ENCODE measurements around the gene OASL. TPM values are rescaled to one million over a fixed set of nuclear protein-coding genes. Genes with fewer than 3 reads are reported as not detected.
A peak's percentile ranks its signal among the peaks of the same experiment; 100 is the strongest.

Gene OASL
- total RNA-seq, 2 experiments from 2014 or later = 28.5 to 34.2 TPM

GRCh38 chr12:120978296-120979219, 60.5 kb downstream of the OASL start, which contains the start of gene HNF1A:
Gene HNF1A (plus strand): TSS chr12:120978543. CDS start chr12:120978769, 226 bp downstream.
- Mint-ChIP-seq H3K9me3 (no peaks in the 10 kb centered on the region), H3K36me3 (ENCODE audit: low read depth) (no peaks in the 10 kb centered on the region), H3K4me1 (no peaks in the 10 kb centered on the region), H3K4me3 (no peak within 1 kb of the TSS), H3K27ac (no peak within 1 kb of the TSS), H3K27me3 (no peaks in the 10 kb centered on the region)
- ChIA-PET CTCF (interaction anchor here (0.5 to 0.8 kb wide), 2 partner anchors 24 to 397 kb away, joined by 3 read pairs; no protein-coding TSS in a partner anchor), POLR2A (no interaction called here)
- no peak for DNase-seq

- ChIA-PET CTCF (interaction anchor here (0.8 kb wide), 1 partner anchor 25 kb away, joined by 3 read pairs; no protein-coding TSS in a partner anchor), POLR2A (no interaction called here)
- H3K27me3 Mint-ChIP-seq = no peaks in the 10 kb centered on the region
- DNase-seq = no peak
- H3K4me1 Mint-ChIP-seq = no peaks in the 10 kb centered on the region
- H3K4me3 Mint-ChIP-seq = no peak overlapping the region
- H3K9me3 Mint-ChIP-seq = no peaks in the 10 kb centered on the region
- no peak overlapping the region for H3K27ac Mint-ChIP-seq
- H3K36me3 Mint-ChIP-seq (ENCODE audit: low read depth) = no peaks in the 10 kb centered on the region
Observed at GRCh38 chr12:120977531-120978295, 61.3 kb downstream of the OASL start.

- POLR2A ChIA-PET = no interaction called here
- Mint-ChIP-seq H3K4me3 (no peak overlapping the region), H3K9me3 (no peaks in the 10 kb centered on the region)
Observed at GRCh38 chr12:120972870-120973543, 66.0 kb downstream of the OASL start.

DNA sequence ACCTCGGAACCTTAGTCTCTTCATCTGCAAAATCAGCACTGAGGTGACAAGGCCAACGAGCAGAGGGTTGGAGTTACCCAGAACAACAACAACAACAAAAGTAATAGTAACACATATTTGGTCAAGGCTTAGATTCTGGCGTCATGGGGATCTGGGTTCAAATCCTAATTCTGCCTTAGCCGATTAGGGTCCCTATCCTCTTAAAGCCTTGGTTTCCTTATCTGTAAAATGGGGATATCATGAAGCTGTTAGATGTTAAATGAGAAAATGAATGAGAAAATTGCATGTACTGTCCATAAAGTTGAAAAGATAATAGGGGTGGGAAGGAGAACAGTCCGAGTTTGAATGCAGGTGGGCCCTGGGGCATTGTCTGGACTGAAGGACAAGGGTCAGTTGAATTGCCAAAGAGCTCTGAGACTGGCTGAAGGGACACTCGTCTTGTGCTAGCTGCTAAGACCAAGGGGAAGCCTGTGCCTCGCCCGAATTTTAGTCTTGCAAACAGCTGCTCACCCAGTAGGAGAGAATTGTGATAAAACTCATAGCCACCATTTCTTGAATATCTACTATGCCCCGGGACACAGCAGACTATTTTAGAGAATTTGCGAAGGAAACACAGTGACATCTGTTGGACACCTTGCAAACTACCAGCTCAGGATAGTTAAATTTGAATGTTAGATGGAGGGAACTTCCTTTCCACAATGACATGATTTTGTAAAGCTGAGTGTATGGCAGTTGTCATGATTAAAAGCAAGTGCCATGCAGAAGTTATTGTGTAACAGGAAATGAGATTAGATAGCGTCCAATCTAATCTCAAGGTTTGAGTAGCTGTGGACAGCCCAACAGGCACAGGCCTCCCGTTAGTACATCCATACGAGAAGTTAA, 67.5 kb downstream of the OASL start:
- peak; percentile 63 for DNase-seq
- no peak overlapping the region for H3K4me3 Mint-ChIP-seq
- ChIA-PET CTCF (interaction anchor here (0.6 to 2.0 kb wide), 33 partner anchors 9 to 632 kb away, joined by 3 to 15 read pairs (median 4); no protein-coding TSS in a partner anchor), POLR2A (no interaction called here)
- H3K27ac Mint-ChIP-seq = no peak overlapping the region
- no peaks in the 10 kb centered on the region for H3K9me3 Mint-ChIP-seq
- H3K4me1 Mint-ChIP-seq = peaks cover 8% of the 10 kb centered on the region
- H3K27me3 Mint-ChIP-seq = no peaks in the 10 kb centered on the region
- H3K36me3 Mint-ChIP-seq (ENCODE audit: low read depth) = no peaks in the 10 kb centered on the region

More at GRCh38 chr12:120972870-120973543, 66.0 kb downstream of the OASL start:
- Mint-ChIP-seq H3K36me3 (ENCODE audit: low read depth) (no peaks in the 10 kb centered on the region), H3K27me3 (no peaks in the 10 kb centered on the region), H3K4me1 (peaks cover 8% of the 10 kb centered on the region), H3K27ac (no peak overlapping the region)
- CTCF ChIA-PET = interaction anchor here (0.6 to 1.8 kb wide), 11 partner anchors 10 to 321 kb away, joined by 3 to 15 read pairs (median 4); no protein-coding TSS in a partner anchor
- DNase-seq = no peak

- Mint-ChIP-seq H3K27ac (no peak overlapping the region), H3K4me3 (no peak overlapping the region), H3K4me1 (peaks cover 8% of the 10 kb centered on the region), H3K36me3 (ENCODE audit: low read depth) (no peaks in the 10 kb centered on the region), H3K27me3 (no peaks in the 10 kb centered on the region), H3K9me3 (no peaks in the 10 kb centered on the region)
- DNase-seq = no peak
- POLR2A ChIA-PET = no interaction called here
- CTCF ChIA-PET = interaction anchor here (0.7 to 2.0 kb wide), 2 partner anchors 10 to 120 kb away, joined by 3 to 5 read pairs; no protein-coding TSS in a partner anchor
Observed at GRCh38 chr12:120970310-120970709, 68.7 kb downstream of the OASL start.

Other genes with a start within 250 kb of the OASL start
- gene SPPL3, start 134.9 kb downstream of the OASL start, total RNA-seq = 10 to 100 TPM; 31.9 to 43.0 TPM
- not detected for gene HNF1A, start 60.7 kb downstream of the OASL start, total RNA-seq
- 10 to 100 TPM; 17.6 to 20.2 TPM for gene C12orf43, start 22.8 kb downstream of the OASL start, total RNA-seq
- 10 to 100 TPM; 19.8 to 21.4 TPM for gene P2RX7, start 93.6 kb upstream of the OASL start, total RNA-seq
- gene P2RX4, start 170.9 kb upstream of the OASL start, total RNA-seq = 10 to 100 TPM; 52.7 to 56.2 TPM